NCI-H2227 (cell line): ENCODE measurements around the gene CCNY.

ENCODE experiments used
- DNase-seq: peaks from one replicate; lab custom pipeline; 2025; ENCODE audit not compliant: unreplicated experiment; lab: John Stamatoyannopoulos, UW

Gene CCNY

DNA sequence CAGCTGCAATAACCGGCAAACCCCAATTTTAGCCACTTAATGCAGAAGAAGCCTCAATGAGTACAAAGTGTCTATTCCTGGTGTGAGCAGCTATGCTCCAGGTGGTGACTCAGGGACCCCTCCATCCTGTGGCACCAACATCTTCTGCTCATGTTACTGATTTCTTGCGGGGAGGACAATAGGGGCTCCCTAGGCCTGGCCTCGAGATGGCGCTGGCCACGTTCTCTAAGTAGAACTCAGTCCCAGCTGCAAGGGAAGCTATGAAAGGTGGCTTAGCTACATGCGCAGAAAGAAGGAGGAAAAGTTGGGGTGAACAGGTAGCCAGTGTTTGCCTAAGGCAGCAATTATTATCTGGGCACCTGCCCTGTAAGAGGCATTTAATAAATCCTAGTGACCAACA lies 275.4 kb downstream of the CCNY start:
- DNase-seq: no peak

DNA sequence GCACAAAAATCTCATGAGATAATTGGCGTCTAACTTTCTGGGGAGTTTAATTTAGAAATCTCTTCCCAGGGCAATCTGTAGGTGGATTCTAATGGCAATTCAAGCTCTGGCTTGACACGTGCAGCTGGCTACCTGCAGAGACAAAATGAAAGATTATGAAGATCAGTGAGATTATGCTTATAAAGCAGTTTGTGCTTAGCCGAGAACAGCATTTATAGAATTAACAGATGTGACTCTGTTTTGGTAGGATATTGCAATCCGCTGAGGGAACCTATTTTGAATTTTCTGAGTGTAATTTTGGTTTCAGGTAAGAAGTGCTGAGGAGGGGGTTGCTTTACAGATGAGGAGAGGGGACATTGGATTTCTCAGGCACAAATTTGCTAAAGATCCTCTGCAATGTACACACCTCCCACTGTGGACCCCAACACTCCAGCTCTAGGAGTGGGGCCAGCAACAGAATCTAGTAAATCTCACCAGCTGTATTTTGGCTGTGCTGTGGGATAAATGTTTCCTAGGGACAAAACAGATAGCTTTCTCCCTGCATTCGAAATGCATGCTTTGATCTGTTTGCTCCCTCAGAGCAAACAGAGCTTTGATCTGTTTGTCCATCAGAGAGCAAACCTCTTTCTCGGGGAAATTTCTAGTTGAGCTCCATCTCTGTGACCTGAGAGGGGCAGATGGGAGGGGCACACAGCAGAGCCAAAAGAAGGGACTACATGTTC lies 276.2 kb downstream of the CCNY start:
- no peak for DNase-seq

DNA sequence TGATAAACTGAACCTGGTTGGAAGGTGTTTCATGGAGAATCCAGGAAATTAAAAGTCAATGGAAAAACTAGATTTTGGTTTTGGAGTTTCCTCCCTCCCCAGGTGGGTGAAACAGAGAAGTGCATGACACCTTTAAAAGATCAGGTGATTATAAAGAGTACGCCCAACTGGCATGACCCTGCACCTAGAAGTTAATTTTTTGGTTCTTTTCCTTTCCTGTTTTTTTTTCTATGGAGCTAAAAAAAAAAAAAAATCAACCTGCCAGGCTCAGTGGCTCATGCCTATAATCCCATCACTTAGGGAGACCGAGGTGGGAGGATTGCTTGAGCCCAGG lies 276.8 kb downstream of the CCNY start:
- DNase-seq: no peak

DNA sequence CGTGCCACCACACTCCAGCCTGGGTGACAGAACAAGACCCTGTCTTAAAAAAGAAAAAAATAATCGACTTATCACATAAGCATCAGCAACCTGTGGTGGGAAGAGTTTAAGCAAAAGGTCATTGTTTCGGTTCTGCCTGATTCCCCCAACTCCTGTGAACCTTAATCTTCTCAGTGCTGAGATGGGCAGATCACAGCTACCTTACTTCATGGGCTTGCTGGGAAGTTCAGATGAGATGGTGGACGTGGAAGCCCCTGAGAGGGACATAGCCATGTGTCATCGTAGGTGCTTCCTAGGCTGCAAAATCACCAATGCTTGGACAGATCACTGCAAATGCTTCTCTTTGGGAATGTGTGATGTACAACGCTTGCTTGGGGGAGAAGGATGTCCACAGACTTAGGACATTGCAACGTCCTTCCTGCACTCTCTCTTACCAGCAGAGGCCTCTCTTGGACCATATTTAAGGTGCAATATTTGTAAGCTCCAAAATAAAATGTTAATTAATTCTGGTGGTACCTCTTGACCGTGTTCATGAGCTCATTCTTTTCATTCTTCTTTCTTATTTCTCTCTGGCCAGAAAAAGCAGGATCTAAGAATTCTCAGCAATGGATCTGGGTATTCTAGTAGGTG lies 277.4 kb downstream of the CCNY start:
- no peak for DNase-seq

DNA sequence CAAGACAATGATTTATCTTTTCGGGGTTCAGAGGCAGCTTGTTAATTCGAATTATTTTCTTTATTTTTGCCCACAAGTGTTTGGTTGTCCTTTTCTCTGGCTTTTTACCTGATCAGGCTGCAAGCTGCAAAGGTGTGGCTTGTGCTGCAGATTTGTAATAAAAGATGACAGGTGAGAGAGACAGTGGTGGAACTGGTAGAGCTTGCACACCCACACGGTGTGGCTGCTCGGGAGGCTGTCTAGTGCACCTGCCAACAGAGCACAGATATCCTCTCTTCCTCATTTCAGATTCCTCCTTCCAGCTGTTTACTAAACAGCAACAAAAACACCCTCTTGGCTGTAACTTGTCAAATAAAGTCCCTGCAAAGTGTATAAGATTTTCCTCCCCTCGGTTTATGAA lies 278.0 kb downstream of the CCNY start:
- DNase-seq: no peak
